Anterior cingulate cortex (tissue), 58 donors: ENCODE data around the gene SLC9A2.
A peak's percentile ranks its signal among the peaks of the same experiment; 100 is the strongest.

Experiments used
- DNase-seq, 58 donors: peaks; one replicate each; lab custom pipeline; 2025; lab: John Stamatoyannopoulos, UW

Gene SLC9A2

DNA sequence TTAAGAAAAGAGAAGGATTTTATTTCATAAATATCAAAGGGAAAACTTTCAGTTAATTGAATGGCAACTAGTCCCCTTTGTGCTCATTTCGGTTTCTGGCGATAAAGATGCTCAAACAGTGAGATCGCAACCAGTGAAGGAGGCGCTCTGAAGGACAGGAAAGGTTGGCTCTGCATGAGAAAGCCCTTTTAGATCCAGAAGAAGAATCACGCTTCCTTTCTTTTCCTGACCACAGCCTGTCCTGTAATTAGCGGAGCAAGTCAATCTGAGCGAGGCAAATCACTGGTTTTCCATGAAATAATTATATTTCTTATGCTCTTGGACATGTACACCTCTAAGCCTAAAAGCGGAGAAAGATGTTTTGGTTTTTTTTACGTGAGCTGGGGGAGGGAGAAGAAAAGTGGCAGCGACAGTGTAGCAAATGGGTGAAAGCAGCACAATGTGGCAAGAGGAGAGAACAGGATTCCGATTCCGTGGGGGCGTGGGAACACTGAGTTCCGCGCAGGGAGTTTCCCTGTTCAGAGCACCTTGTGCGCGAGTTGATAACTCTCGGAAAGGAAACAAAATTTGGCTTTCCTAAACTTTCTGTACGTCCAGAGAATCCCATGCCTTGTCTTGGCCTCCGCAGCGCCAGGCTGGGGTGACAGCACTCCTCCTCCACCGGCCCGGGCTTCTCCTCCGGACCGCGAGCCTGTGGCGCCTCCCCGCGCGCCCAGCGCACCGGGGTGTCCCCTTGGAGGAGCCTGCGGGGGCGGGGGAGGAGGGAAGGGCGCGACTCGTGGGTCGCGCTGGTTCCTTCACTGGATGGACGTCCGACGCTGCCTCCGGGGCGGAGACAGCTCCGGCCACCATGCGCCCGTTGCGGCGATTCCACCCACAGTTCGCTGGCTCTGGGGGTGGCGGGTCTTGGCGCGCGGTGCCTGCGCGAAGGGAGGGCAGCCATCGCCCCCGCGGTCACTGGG, 620 bp upstream of the SLC9A2 start:
- DNase-seq: peak in 4 of 58 donors; percentile 9 to 34 (median 24)

DNA sequence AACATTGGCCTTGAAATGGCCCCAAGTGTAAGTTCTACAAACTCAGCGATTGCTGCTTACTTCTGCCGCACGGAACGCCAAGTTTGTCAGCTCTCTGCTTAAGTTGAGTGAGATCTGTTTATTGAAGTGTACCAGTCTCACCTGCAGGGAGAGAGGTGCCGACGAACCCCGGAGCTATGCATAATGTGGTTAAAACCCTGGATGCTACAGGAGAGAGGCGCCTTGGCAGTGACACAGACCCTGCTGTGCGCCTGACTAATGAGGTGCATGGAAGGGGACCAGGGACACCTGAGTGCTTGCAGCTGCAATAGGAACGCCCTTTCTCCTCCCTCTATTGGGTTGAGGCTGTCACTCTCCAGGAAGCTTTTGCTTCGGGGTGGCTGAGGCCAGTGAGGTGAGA, 979 bp downstream of the SLC9A2 start:
- DNase-seq: no peak

DNA sequence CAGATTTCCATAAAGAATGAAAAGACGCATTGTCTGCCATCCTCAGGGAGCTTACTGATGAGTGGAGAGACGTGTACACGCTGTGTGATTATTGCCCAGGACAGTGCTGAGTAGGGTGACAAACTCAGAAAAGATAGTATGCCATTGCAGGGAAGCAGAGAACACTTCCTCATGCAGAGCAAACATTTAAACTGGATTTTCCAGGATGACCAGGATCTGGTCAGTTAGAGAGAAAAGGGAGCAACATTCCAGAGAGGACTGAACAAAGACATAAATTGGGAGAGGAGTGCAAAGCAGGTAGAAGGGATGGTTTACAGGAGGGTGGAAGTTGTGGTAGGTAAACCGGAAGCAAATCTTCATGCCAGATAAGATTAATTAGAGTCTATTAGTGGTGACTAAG, 2.3 kb downstream of the SLC9A2 start:
- DNase-seq: no peak

DNA sequence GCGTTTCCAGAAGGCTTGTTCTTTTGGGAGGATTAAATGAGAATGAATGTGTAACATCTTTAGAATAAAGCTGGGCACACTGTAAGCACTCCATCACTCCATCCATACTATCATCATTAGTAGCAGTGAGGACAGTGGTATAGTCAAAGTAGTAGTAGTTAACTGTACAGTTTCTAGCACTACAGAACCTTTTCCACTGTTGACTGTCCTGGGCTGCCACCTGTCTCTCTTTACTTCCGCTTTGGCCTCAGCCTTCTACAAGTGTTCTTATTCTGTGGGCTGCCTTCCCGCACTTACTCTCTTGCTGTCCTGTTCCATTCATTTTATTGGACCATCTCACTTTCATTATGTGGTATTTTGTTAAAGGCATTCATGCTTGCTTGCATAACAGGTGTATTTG, 3.3 kb downstream of the SLC9A2 start:
- no peak for DNase-seq

DNA sequence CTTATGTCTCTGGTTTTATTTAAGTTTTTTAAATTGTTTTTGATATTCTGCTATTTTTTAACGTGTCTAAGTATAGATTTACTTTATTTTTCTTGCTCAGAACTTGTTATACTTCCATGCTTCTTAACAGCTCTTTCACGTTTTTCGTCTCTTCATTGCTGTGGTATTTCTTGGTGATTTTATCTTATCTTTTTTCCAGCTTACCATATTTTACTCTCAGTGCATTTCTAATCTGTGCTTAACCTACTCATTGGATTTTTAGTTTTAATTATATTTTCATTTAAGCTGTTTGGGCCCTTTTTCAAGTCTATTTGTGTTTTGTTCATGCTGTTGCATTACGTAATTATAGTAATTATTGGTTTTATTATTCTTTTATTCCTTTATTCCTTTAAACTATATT, 11.1 kb downstream of the SLC9A2 start:
- DNase-seq: no peak

DNA sequence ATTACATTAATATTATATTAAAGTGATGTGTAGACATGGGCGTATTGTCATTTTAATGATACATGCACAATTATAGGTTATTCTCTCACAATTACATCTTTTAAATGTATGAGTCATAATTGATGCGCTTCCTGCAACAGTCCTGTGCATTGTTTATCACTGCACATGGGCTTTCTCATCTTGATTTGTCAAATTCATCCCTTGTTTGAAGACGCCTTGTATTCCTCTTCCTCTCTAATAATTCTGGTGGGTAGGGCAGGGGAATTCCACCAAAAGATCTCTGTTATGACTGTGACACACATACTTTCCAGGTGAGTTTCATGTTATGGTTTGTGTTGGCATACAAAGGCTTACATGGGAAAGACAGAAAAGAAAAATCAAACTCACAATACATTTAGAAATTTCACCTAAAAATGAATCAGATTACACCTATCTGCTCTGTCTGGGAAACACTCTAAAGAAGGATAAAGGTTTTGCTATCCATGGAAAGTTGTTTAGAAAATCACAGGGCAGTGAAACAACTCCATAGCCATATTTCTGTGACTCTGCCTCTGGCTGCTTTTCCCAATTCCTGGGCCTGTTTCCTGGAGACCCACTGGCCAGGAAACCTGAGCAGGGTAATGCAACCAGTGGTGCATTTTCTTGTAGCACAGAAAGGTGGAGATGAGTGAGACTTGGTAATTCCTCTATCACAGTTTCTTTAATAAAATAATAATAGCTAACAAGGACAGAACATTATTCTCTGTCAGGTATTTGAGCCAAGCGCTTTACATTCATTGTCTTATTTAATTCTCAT, 13.2 kb downstream of the SLC9A2 start:
- no peak for DNase-seq

DNA sequence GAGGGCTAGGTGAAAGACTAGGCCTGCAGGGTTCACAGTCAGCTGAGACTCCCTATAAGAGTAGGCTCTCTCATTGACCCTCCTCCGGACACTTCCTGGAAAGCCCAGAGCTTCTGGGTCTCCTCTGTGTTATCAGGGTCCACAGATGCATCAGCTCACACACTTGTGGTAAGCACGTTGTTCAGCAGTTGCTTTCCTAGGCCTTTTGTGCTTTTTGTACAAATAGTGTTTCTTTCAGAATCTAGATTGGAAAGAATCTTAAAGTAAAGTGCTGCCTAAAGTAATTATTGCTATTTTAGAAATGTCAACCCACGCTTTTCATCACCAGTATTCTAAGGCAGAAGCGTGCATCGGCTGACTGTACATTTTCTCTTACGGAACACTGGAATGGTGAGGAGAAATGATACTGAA, 15.5 kb downstream of the SLC9A2 start:
- DNase-seq: peak in 1 of 58 donors; percentile 47

DNA sequence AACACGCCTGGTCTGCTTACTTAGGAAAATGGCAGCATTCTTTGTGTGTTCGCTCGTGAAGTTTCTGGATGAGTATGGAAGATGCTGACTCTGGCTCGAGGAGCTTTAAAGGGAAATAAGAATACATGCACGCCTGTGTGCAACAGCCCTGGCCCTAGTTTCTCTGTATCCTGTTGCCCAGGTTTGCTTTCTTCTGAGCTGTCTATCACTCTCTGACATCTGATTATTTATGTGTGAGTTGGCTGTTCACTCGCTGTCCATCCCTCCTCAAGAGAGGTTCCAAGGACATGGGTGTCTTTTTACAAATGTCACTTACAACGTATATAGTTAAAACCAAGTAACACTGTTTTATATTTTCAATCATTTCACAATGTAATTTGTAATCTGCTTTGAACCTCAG, 16.0 kb downstream of the SLC9A2 start:
- peak in 1 of 58 donors; percentile 47 for DNase-seq

DNA sequence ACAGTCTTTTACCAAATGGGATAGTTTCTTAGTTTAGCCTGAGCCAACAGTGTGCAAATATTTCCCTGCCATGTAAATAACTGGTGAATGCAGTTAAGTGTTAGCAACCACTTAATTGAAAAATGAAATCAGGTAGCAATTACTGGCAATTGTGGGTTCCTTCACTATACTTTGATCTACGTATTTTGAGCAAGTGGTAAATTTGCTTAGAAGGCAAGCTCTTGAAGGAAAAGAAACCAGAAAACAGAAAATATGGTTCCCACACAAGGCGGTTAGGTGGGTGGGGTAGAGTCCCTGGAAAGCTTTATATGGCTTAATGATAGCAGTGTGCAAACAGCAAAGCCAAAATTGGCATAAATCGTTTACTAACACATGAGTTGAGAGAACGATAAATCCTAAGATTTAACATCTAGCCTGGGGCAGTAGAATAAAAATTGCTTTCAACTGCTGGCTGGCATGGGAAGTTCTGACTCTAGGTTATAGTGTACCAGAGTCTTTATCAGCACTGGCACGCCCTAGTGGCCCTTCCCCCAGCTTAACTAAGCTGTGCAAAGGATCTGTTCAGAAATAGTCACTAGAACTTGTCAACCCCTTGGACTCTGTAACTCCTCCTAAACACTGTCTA, 17.0 kb downstream of the SLC9A2 start:
- no peak for DNase-seq

DNA sequence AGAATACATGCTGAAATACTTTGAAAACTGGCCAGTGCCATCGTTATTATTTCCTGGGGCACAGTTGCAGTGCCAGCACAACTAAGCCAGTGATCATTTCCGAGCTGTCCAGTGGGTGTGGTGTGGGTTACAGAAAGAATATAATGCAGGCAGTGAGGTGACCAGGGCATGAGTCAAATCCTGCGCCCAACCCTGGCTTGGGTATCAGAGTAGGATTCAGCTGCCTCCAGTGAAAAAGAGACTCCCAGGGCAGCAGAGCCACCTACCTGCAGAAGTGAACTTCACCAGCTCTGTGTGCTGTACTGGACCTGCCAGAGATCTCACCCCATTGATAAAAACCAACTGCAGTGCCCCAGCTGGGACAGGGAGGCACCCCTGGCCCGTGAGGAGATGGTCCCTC, 18.0 kb downstream of the SLC9A2 start:
- no peak for DNase-seq

DNA sequence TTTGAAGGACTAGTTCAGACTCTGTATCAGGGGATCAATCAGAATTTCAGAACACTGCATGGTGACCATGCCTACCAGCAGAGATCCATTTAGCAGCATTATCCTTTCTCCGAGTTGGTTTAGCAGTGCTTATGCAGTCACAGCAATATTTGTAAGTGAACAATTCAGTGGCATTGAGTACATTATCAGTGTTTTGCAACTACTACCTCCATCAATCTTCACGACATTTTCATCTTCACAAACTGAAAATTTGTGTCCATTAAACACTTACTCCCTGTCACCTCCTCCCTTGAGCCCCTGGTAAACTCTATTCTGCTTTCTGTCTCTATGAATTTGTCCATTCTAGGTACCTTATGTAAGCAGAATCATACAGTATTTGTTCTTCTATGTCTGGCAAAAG, 20.1 kb downstream of the SLC9A2 start:
- no peak for DNase-seq

DNA sequence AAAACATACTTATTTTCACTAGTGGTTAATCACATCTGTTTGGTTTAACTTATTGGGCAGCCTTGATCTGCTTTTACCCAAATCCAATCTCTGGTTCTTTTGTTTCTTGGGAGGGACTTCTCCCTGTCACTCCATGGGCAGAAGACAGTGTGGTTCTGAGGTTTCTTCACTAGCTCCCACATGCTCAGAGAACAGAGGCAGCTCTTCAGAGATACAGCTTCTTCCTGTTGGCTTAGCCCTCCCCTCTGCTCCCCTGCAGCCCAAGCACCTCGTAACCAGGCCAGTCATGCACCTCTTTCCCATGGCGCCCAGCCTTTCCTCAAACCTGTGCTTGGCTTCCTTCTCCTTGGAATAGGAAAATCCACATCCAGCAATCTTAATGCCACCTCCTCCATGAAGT, 32.8 kb downstream of the SLC9A2 start:
- DNase-seq: no peak

DNA sequence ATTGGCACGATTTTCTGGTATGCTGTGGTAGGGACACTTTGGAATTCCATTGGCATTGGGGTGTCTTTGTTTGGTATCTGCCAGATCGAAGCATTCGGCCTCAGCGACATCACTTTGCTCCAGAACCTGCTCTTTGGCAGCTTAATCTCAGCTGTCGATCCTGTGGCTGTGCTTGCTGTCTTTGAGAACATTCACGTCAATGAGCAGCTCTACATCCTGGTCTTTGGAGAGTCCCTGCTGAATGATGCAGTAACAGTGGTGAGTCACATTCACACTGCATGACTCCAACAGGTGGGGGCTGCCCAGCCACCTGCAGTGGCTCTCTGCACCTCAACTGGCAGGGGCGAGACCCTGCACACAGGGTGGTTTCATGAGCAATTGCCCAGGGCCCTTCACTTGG, 38.4 kb downstream of the SLC9A2 start:
- DNase-seq: no peak

DNA sequence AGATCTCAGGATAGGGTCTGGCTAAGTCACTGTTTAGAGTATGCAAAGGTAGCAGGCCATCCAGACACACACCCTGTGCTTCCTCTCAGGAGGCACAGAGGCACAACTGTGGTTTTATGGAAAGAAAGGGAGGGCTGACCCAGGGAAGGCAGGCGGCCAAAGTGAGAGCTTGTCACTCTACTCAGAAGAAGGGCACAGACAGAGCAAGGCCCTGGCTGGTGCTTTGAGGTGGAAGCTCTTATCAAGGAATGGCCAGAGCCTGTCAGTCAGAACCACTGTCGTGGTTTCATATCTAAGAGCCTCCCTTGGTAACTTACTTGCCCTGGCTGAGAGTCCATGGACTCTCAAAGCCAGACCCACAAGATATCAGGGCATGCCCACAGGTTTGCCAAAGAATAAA, 40.7 kb downstream of the SLC9A2 start:
- no peak for DNase-seq

DNA sequence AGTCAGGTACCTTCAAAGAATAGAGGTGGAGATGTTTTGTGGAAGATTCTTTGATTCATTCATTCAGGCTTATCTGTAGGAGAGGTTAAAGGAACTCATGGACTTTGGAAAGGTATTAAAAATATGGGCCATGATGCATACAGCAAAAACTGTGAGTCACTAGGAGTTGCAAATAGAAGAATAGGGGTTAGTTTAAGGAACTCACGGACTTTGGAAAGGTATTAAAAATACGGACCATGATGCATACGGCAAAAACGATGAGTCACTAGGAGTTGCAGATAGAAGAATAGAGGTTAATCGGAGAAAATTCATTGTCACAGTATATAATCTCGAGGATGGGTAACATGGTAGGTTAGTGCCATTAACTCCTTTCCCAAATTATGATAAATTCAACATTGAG, 41.2 kb downstream of the SLC9A2 start:
- DNase-seq: no peak

DNA sequence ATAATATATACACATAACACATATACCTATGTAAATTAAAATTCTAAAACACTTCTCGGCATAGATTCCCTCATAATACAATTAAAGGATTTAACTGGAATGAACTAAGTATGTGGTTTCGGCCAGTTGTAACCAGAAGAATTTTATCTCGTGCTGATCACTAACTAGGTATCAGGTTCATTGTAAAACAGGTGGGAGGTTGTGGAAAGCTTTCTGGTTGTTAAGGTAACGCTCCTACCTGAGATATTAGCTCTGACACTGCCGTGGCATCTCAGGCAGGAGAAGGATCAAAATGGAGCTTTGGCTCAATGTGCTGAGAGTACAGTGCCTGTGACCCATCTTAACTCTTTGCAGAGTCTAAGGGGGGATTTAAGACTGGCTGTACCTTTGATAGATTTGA, 42.5 kb downstream of the SLC9A2 start:
- DNase-seq: no peak

DNA sequence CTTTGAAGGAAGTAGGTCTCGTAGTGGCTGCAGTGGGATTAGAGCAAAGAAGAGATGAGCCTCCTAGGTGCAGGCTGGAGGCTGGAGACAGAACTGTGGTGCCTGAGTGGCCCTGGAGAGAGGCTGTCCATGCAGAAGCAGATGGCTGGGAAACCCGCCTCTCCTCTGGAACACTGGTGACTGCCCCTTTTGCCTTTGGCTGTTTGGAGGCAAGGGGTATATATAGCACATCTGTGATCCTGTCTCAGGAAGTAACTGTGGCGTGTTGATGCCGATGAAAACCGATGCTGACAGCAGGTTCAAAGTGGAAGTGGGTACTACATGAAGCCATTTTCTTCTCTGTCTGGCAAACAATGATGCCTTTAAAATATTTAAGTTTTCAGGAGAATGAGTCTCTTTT, 43.5 kb downstream of the SLC9A2 start:
- no peak for DNase-seq

DNA sequence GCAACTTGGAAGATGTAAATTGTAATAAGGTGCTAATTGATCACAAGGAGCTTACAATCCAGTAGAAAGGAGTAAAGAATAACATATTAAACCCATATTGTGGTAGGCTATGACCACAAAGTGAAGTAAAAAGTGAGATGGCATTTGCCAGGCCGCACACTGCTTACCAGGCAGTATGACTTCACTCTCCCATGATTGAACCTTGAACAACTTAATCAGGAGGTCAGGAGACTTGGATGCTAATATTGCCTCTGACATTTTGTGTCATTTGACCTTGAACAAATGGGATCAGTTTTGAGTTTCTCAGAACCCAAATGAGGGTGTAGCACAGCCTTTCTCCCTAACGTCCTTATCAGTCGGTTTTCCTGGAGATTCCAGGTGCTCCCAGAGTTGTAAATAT, 44.0 kb downstream of the SLC9A2 start:
- DNase-seq: no peak

DNA sequence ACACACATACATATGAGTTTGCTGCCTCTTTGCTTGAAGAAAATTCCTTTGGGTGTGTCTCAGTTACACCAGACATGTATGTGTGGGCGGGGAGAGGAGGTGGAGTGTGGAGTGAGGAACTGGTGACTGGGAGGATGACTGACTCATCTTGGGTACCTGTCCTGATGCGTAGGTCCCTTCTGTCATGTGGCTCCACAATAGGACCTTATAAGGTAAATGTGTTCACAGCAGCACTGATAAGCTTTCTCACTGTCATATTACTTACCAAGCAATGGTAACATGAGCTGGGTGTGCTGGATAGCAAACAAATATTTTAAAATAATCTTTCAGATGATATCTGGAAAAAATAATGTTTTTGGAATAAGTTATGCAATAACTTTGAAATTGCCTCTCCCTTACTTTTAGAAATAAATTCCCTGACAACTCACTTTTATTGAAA, 45.1 kb downstream of the SLC9A2 start:
- peak in 5 of 58 donors; percentile 5 to 32 (median 14) for DNase-seq

DNA sequence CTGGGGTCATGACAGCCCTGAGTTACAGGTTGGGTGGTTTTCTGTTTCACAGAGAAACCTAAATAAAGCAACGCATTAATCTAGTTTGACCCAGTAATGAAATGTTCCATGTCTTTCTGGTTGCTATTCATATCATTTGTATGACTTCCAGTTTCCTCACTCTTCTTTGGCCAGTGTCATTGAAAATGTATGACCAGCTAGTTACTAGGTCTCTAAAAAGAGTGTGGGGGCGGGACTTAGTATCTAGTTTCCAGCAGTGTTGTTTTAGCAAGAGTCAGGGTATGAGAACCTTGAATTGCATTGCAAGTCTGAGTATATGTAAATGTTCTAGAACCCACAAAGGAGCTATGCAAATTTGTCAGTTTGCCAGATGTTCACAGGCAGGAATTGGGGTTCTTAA, 47.7 kb downstream of the SLC9A2 start:
- DNase-seq: no peak

DNA sequence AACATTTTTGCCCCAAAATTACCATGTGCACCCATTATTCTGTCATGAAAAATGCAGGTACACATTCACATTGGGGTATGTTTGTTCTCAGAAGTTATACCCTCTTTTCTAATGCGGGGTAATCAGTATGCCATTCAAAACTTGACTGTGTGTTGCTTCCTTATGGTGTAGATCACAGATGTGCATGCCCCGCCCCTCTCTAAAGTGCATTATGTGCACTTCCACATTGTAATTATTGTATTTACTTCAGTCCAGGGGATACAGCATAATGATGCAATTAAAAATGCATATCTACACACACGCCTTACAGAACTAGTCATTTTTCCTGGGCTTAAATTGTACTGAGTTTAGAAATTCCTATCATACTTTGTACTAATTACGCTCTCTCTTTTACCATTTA, 48.8 kb downstream of the SLC9A2 start:
- no peak for DNase-seq
